ENCODE data around the gene ROGDI. TPM values are rescaled to one million over a fixed set of nuclear protein-coding genes. Genes with fewer than 3 reads are reported as not detected.

Gene ROGDI
- total RNA-seq, 2 experiments from 2014 or later = 9.4 to 11.0 TPM

- Histone ChIP-seq H3K9me3 (ENCODE audit: control insufficient read depth in 1 of 2, insufficient read depth in 1 of 2, low read length in 2 of 2) (no peaks in the 10 kb centered on the region), H3K4me3 (ENCODE audit: low read length) (no peak overlapping the region), H3K27ac (ENCODE audit: low read depth in 1 of 2, low read length in 2 of 2) (no peak overlapping the region), H3K36me3 (ENCODE audit: insufficient read depth, low read length) (peaks cover 74% of the 10 kb centered on the region), H3K27me3 (ENCODE audit: control insufficient read depth in 1 of 2, insufficient read depth in 2 of 2, low read length in 2 of 2) (no peaks in the 10 kb centered on the region), H3K4me1 (ENCODE audit: insufficient read depth, low read length) (no peaks in the 10 kb centered on the region)
- H3K4me1 Mint-ChIP-seq (ENCODE audit: low read depth) = peaks cover 7% of the 10 kb centered on the region
- ChIA-PET CTCF (no interaction called here), POLR2A (interaction anchor here (0.6 kb wide), 1 partner anchor 210 kb away, joined by 6 read pairs; no protein-coding TSS in a partner anchor)
- H3K4me3 Mint-ChIP-seq = no peak overlapping the region
- DNase-seq (no peak), ATAC-seq (ENCODE audit: poor library complexity) (no peak)
- H3K27ac Mint-ChIP-seq = no peak overlapping the region
- H3K36me3 Mint-ChIP-seq (ENCODE audit: low read depth) = peaks cover 87% of the 10 kb centered on the region
- no peaks in the 10 kb centered on the region for H3K27me3 Mint-ChIP-seq
- intact Hi-C loops (cut with DNase I, micrococcal nuclease) = no loop called here
- no peak for TF ChIP-seq CTCF (IDR thresholded peaks at IDR 0.05)
- H3K9me3 Mint-ChIP-seq = no peaks in the 10 kb centered on the region
These were observed 35.5 kb upstream of the ROGDI start for GRCh38 chr16:4837733-4838501.

GRCh38 chr16:4836727-4837126, 34.3 kb upstream of the ROGDI start:
- H3K27ac ChIP-seq (ENCODE audit: low read depth in 1 of 2, low read length in 2 of 2) = no peak overlapping the region
- no peak for ATAC-seq (ENCODE audit: poor library complexity)
- peaks cover 76% of the 10 kb centered on the region for H3K36me3 ChIP-seq (ENCODE audit: insufficient read depth, low read length)
- peaks cover 87% of the 10 kb centered on the region for H3K36me3 Mint-ChIP-seq (ENCODE audit: low read depth)
- TF ChIP-seq CTCF (IDR thresholded peaks at IDR 0.05) = no peak
- no peaks in the 10 kb centered on the region for H3K9me3 ChIP-seq (ENCODE audit: control insufficient read depth in 1 of 2, insufficient read depth in 1 of 2, low read length in 2 of 2)
- H3K4me1 ChIP-seq (ENCODE audit: insufficient read depth, low read length) = no peaks in the 10 kb centered on the region
- no peak overlapping the region for H3K4me3 ChIP-seq (ENCODE audit: low read length)
- no peaks in the 10 kb centered on the region for H3K9me3 Mint-ChIP-seq
- H3K27me3 Mint-ChIP-seq = no peaks in the 10 kb centered on the region
- peaks cover 7% of the 10 kb centered on the region for H3K4me1 Mint-ChIP-seq (ENCODE audit: low read depth)
- no peak overlapping the region for H3K27ac Mint-ChIP-seq
- intact Hi-C loops (cut with DNase I, micrococcal nuclease) = no loop called here
- H3K27me3 ChIP-seq (ENCODE audit: control insufficient read depth in 1 of 2, insufficient read depth in 2 of 2, low read length in 2 of 2) = no peaks in the 10 kb centered on the region
- CTCF ChIA-PET = no interaction called here
- no peak overlapping the region for H3K4me3 Mint-ChIP-seq
- POLR2A ChIA-PET = no interaction called here
- no peak for DNase-seq

GRCh38 chr16:4833584-4833983, 31.2 kb upstream of the ROGDI start:
- ChIA-PET POLR2A (no interaction called here), CTCF (interaction anchor here (0.6 kb wide), 1 partner anchor 562 kb away, joined by 3 read pairs; no protein-coding TSS in a partner anchor)
- H3K27me3 ChIP-seq (ENCODE audit: control insufficient read depth in 1 of 2, insufficient read depth in 2 of 2, low read length in 2 of 2) = no peaks in the 10 kb centered on the region
- Mint-ChIP-seq H3K4me3 (no peak overlapping the region), H3K27me3 (no peaks in the 10 kb centered on the region), H3K36me3 (ENCODE audit: low read depth) (peaks cover 84% of the 10 kb centered on the region), H3K9me3 (no peaks in the 10 kb centered on the region), H3K27ac (no peak overlapping the region), H3K4me1 (ENCODE audit: low read depth) (peaks cover 5% of the 10 kb centered on the region)
- TF ChIP-seq CTCF (IDR thresholded peaks at IDR 0.05) = no peak
- ATAC-seq (ENCODE audit: poor library complexity) = no peak
- H3K27ac ChIP-seq (ENCODE audit: low read depth in 1 of 2, low read length in 2 of 2) = no peak overlapping the region
- H3K4me1 ChIP-seq (ENCODE audit: insufficient read depth, low read length) = no peaks in the 10 kb centered on the region
- H3K4me3 ChIP-seq (ENCODE audit: low read length) = no peak overlapping the region
- intact Hi-C loops (cut with DNase I, micrococcal nuclease) = no loop called here
- DNase-seq = no peak
- H3K9me3 ChIP-seq (ENCODE audit: control insufficient read depth in 1 of 2, insufficient read depth in 1 of 2, low read length in 2 of 2) = no peaks in the 10 kb centered on the region
- H3K36me3 ChIP-seq (ENCODE audit: insufficient read depth, low read length) = peaks cover 78% of the 10 kb centered on the region
